Activated CD4-positive, alpha-beta T cell treated with anti-CD3 and anti-CD28 coated beads for 24 hours (primary cell): ENCODE data around the gene EIF4E3.

Experiments used
- DNase-seq, 2 donors: peaks; one replicate each; pipeline ENCODE4 v3.0.0-alpha.2; 2020; ENCODE audit warnings: low read depth in 2 of 2

Gene EIF4E3

GRCh38 chr3:71723452-71724170 lies 1.6 kb downstream of the EIF4E3 start:
- no peak for DNase-seq

- no peak for DNase-seq
Observed at GRCh38 chr3:71722693-71723092, 2.5 kb downstream of the EIF4E3 start.

- no peak for DNase-seq
Observed at GRCh38 chr3:71721651-71722157, 3.5 kb downstream of the EIF4E3 start.

- DNase-seq = no peak
Observed at GRCh38 chr3:71721002-71721401, 4.2 kb downstream of the EIF4E3 start.

- no peak for DNase-seq
Observed at GRCh38 chr3:71718072-71718471, 7.1 kb downstream of the EIF4E3 start.

GRCh38 chr3:71714595-71714994 lies 10.6 kb downstream of the EIF4E3 start:
- DNase-seq = no peak

GRCh38 chr3:71713041-71713440 lies 12.2 kb downstream of the EIF4E3 start:
- no peak for DNase-seq

- no peak for DNase-seq
Observed at GRCh38 chr3:71710906-71711494, 14.2 kb downstream of the EIF4E3 start.

- DNase-seq = no peak
Observed at GRCh38 chr3:71709908-71710511, 15.2 kb downstream of the EIF4E3 start.

- DNase-seq = no peak
Observed at GRCh38 chr3:71708476-71709105, 16.6 kb downstream of the EIF4E3 start.

GRCh38 chr3:71707595-71707994 lies 17.6 kb downstream of the EIF4E3 start:
- no peak for DNase-seq

GRCh38 chr3:71705681-71706080 lies 19.5 kb downstream of the EIF4E3 start:
- DNase-seq = no peak

GRCh38 chr3:71704915-71705314 lies 20.3 kb downstream of the EIF4E3 start:
- no peak for DNase-seq

GRCh38 chr3:71703797-71704196 lies 21.4 kb downstream of the EIF4E3 start:
- no peak for DNase-seq

GRCh38 chr3:71702131-71703024 lies 22.8 kb downstream of the EIF4E3 start:
- DNase-seq = no peak

- no peak for DNase-seq
Observed at GRCh38 chr3:71701251-71701762, 23.9 kb downstream of the EIF4E3 start.

GRCh38 chr3:71695000-71695482 lies 30.2 kb downstream of the EIF4E3 start:
- DNase-seq = no peak

GRCh38 chr3:71694358-71694999 lies 30.7 kb downstream of the EIF4E3 start:
- DNase-seq = no peak

GRCh38 chr3:71693641-71694040 lies 31.6 kb downstream of the EIF4E3 start:
- DNase-seq = no peak

GRCh38 chr3:71692139-71692538 lies 33.1 kb downstream of the EIF4E3 start:
- DNase-seq = no peak
